Kasumi-1 (cell line): ENCODE measurements around the gene RSPO4.
"Not testable (repeated sequence)": the region's sequence is repeated elsewhere in the genome, so short reads cannot be mapped to it uniquely, and the experiment has no call there.

Experiments
- DNase-seq, 2 experiments: peaks; one replicate each; lab custom pipeline; 2025; lab: John Stamatoyannopoulos, UW

The RSPO4 gene

GRCh38 chr20:1001911-1002681, at the start of gene RSPO4:
Gene RSPO4, minus strand, starts transcription at chr20:1002311. Its CDS starts 147 bp downstream, at chr20:1002164.
- DNase-seq = no peak

GRCh38 chr20:1050440-1050839, 48.3 kb upstream of the RSPO4 start:
- no peak for DNase-seq

- DNase-seq = no peak
Measured at GRCh38 chr20:1045860-1046418, 43.8 kb upstream of the RSPO4 start.

GRCh38 chr20:1041845-1042390, 39.8 kb upstream of the RSPO4 start:
- no peak for DNase-seq

- no peak for DNase-seq
Measured at GRCh38 chr20:1038205-1038604, 36.1 kb upstream of the RSPO4 start.

GRCh38 chr20:1037039-1037438, 34.9 kb upstream of the RSPO4 start:
- no peak for DNase-seq

- DNase-seq = no peak
Measured at GRCh38 chr20:1035466-1035865, 33.4 kb upstream of the RSPO4 start.

GRCh38 chr20:1034415-1034789, 32.3 kb upstream of the RSPO4 start:
- peak in 1 of 2 experiments; percentile 85 for DNase-seq

- DNase-seq = peak; percentile 93 to 96
Measured at GRCh38 chr20:1033751-1034414, 31.8 kb upstream of the RSPO4 start.

- no peak for DNase-seq
Measured at GRCh38 chr20:1029980-1030379, 27.9 kb upstream of the RSPO4 start.

GRCh38 chr20:1026214-1026613, 24.1 kb upstream of the RSPO4 start:
- not testable (repeated sequence) for DNase-seq

GRCh38 chr20:1022871-1023270, 20.8 kb upstream of the RSPO4 start:
- DNase-seq = no peak

- no peak for DNase-seq
Measured at GRCh38 chr20:1020614-1021013, 18.5 kb upstream of the RSPO4 start.

- no peak for DNase-seq
Measured at GRCh38 chr20:1019344-1019743, 17.2 kb upstream of the RSPO4 start.

- DNase-seq = no peak
Measured at GRCh38 chr20:1017677-1018076, 15.6 kb upstream of the RSPO4 start.

- peak; percentile 79 to 87 for DNase-seq
Measured at GRCh38 chr20:1015181-1015580, 13.1 kb upstream of the RSPO4 start.

- DNase-seq = no peak
Measured at GRCh38 chr20:1014471-1014870, 12.4 kb upstream of the RSPO4 start.

- DNase-seq = no peak
Measured at GRCh38 chr20:1013566-1014340, 11.6 kb upstream of the RSPO4 start.

- DNase-seq = no peak
Measured at GRCh38 chr20:1012359-1013168, 10.5 kb upstream of the RSPO4 start.

GRCh38 chr20:1010659-1011058, 8.5 kb upstream of the RSPO4 start:
- no peak for DNase-seq

- peak; percentile 54 to 71 for DNase-seq
Measured at GRCh38 chr20:1005452-1006027, 3.4 kb upstream of the RSPO4 start.
